GM19240 (cell line): ENCODE data around the gene TPCN2.
"Not testable (repeated sequence)": the region's sequence is repeated elsewhere in the genome, so short reads cannot be mapped to it uniquely, and the experiment has no call there.

ENCODE experiments used
- DNase-seq: peaks from one replicate; pipeline ENCODE4 v3.0.0; 2011; ENCODE audit warnings: low spot score; ENCODE audit not compliant: insufficient read length

TPCN2 gene

DNA sequence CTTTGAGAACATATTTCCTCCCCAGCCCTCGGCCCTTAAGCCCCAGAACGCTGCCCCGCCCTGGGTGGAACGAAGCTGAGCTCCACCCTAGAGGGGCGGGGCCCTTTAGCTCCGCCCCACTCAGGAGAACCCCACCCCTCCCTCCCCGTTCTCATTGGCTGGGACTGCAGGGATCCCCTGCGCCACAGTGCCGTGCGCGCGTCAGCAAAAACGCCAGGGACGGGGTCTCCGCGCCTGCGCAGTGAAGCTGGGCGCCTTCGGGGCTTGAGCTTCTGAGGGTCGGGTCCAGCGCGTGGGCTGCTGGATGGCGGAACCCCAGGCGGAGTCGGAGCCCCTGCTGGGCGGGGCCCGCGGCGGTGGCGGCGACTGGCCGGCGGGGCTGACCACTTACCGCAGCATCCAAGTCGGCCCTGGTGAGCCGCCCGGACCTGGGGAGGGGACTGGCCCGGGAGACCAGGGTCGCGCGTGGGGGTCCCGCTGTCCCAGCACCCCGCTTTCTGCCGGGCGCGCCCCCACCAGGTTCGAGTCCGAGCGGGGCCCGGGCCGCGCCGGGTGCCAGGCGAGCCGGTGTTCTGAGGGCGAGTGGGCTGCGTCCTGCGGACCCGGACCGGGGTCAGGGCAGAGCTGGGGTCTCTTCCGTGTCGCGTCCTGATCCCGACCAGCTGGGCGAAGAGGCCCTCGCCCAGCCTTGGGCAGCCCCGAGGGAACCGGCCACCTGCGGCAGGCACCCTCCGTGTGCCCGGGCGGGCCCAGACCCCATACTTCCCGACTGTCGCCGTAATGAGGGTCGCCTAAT, at the start of gene TPCN2:
Gene TPCN2, plus strand, starts transcription at position 239 of the 796 bp plus-strand sequence. Its CDS starts 66 bp downstream, at position 305.
- DNase-seq = peak; percentile 94

DNA sequence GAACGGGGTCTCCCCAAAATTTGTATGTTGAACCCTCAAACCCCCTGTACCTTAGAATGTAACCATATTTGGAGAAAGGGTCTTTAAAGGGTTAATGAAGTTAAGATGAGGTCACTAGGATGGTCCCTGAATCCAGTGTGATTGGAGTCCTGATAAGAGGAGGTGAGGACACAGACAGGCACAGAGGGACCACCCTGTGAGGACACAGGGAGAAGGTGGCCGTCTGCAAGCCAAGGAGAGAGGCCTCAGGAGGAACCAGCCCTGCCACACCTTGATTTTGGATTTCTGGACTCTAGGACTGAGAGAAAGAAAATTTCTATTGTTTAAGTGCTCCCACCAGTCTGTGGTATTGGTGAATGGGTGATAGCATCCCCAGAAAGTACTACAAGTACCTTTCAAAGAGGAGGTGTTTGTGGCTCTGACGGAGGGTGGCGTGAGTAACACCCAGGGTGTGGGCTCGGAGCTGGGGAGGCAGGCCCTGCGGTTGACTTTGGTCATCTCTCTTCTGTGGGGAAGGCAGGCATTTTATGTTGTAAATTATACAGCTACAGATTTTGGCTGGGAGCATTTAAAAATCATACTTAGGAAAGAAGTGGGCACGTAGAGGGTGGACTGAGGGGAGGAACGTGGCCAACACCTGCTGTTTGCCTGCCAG, 49.5 kb upstream of the TPCN2 start:
- no peak for DNase-seq

DNA sequence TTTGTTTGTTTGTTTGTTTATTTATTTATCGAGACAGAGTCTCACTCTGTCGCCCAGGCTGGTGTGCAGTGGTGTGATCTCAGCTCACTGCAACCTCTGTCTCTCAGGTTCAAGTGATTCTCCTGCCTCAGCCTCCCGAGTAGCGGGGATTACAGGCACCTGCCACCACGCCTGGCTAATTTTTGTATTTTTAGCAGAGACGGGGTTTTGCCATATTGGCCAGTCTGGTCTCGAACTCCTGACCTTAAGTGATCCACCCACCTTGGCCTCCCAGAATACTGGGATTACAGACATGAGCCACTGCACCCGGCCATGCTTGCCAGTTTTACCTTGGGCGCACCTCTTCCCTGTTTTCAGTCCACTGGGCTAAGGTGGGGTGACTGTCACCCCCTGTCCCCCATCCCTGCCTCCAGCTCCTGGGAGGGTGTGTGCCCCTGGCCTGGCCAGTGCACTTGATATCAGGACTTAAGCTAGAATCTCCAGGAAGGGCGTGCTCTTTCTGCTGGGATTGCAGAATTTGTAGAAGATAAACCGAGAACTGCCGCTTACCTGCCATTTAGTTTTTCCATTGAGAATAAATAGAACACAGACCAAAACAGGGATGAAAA, 48.9 kb upstream of the TPCN2 start:
- DNase-seq = not testable (repeated sequence)

DNA sequence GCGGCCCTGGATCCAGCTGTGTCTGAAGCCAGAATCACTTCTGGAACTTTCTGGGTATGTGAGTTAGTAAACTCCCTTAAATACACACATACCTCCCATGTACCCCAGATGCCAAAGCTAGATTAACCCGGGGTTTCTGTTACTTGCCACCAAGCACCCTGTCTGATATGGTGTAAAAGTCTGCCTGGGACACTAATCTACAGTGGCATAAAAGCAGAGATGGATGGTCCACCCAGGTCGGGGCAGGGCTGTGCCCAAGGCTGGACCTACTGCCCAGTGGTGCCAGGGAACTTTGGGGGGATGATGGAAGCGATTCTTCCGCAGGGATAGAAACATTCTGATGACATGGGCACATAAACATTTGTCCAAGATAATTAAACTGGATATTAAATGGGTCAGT, 48.3 kb upstream of the TPCN2 start:
- DNase-seq = no peak

DNA sequence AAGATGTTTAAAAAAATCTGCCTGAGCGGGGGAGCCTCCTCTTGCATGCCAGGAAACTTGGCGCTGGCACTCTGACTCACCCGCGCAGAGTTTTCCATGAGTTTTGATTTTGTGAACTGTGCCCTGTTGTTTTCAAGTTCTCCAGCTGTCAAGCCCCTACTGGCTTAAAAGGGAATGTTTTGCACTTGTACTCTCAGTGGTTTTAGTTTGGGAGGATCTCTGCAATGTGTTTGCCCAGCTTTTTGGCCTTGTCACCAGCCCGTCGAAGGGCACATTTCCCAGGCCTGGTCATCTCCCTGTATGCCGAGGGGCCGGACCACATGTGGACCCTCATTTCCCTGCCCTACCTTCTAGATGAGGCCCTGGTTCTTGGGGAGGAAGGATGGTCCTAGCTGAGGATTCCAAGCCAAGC, 47.9 kb upstream of the TPCN2 start:
- no peak for DNase-seq

DNA sequence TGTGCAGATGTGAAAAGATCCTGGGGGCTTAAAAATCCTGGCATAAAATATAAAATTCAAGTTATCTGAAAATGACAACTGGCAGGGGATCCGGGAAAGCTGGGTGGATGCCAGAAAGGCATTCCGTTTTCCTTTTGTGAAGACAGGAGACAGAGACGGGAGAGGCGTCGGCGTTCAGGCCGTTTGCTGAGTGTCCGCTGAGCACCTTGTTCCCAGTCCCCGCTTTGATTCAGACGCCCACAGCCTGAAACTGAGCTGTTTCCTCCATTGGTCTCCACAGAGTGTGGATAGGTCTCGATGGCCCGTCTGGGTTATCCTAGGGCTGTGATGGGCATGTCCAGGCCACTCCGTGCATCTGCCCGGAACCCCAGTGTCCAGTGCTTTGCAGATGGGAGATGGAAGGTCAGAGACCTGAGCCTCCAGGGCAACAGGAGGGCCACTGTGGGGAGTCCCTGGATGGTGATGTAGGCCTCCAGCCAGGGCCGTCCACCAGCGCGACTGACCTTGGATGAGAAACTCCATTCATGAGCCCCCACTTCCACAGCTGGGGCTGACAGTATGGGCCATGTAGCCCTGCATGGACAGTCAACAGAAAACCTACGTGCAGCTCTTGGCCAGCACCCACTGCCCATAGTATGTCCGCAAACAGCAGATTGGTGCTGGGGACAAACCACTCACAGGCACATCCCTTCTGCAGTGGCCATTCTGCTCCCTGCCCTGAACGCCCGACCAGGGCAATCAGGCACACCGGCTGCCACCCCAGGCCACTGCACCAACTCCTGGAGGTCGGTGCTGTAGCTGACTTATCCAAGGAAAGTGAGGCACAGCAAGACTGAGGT, 47.3 kb upstream of the TPCN2 start:
- no peak for DNase-seq

DNA sequence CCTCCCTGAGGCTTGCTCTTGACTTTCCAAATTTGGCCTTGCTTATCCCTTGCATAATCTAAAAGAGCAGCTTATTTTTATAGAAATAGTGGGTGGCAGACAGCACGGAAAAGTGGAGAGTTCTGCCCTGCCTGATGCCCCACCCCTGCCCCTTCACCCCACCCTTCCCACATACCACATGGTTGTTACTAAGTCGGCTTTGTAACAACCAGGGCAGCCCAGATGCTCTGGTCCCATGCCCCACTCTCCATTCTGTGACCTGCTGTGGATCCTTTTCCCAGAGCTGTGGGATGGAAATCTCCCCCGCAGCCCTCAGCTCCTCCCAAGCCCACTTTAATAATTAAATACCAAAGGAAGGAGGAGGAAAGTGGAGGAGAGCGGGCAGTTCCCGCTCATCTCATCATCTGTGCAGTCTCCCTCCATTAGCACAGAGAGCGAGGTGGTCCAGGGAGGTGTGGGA, 46.6 kb upstream of the TPCN2 start:
- no peak for DNase-seq

DNA sequence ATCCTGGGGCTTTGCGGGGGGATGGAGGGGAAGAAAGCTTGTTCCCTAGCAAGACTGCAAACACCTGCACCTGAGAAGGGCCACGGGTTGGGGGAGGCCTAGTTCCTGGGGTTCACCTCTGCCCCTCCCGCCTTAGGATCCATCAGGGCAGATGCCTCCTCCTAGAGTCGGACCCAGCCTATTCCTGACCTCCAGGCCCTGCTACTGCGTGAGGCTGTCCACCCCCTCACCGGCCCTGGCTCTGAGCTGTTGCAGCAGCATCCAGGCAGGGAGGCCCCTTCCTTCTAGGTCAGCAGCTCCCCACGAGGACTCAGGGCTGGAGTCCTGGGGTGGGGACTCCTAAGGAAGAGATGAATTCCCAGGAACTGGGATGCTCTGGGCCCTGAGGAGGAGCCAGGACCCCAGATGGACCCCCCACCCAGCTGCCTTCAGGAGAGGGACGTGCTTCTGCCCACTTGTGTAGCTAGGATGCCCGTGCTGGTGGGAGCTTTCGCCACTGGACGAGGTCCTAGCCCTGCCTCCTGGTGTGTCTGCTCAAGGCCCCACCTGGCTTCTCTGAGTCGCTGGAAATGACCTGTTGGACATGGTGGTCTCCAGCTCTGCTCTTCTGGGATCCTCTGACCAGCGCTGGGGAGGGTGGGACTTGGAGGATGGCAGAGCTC, 46.0 kb upstream of the TPCN2 start:
- no peak for DNase-seq

DNA sequence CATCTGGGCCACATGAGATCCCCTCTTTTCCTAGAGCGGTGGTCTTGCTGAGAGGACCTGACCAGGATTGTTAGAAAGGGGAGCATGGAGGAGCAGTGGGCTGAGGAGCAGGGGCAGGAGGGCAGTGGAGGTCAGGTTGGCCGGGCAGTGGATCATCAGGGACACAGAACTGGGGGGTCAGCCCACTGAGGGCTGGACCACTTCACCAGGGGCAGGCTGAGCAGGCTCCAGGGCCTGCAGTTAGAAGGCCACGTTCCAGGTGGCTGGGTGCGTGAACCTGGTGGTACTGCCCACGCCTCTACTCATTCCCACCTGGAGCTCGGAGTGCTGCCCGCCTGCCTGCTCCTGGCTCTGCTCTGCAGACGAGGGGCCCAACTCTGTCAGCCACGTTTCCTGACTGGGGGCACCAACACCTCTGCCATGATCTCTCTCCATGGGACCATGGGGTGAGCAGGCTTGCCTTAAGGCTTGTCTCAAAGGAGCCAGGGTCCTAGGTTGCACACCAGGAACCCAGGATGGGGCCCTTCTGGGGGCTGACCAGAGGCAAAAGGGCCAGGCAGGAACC, 45.3 kb upstream of the TPCN2 start:
- no peak for DNase-seq

DNA sequence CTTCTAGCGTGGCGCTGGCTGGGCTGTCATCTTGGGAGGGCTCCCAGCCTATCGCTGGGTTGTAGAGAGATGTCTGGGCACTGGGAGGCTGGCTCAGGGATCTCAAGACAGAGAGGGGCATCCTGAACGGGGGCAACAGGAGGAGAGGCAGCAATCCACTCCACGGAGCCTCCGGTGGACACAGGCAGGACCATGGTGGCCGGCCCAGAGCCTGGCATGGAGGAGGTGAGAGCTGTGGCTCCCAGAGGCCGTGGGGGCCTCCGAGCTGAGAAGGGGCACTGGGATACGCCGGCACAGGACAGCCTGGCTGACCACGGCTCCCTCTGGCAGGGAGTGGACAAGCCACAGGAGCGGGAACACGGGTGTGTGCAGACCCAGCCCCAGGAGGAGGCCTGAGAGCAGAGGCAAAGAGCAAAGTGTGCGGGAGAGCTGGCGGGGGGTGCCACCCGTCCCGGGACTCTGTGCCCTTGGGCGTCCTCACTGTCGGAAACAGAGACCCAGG, 44.8 kb upstream of the TPCN2 start:
- DNase-seq = no peak

DNA sequence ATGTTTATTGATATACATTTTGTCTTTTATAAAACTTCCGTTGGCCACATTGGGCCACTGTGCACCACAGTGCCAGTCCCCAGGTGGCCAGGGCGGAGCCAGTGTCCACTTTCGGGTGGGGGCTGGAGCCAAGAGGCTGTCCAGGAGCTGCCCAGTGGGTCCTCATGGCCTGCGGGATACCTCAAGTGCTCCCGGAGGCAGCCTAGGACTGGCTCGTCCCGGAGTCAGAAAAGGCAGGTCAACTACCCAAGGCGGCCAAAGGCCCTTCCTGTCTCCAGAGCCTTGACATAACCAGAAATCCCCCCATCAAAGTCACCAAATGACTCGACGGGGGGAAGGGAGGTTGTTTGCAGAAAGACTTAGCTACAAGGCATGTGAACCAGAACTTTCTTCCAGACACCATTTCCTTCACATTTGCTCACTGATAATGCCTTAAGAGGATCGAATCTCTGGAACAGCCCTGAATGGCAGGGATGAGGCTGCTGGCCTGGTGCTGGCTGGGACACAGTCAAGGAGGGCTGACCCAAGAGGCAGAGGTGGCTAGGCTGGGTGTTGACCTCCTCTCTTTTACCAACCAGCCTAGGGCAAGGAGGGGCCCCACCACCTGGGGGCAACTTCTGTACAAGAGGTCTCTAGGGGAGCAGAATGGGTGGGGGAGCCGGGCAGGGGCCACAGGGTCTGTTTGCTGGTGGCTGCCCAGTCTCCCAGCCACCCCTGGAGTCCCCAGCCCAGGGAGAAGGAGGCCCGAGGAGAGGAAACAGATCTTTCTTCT, 44.1 kb upstream of the TPCN2 start:
- no peak for DNase-seq

DNA sequence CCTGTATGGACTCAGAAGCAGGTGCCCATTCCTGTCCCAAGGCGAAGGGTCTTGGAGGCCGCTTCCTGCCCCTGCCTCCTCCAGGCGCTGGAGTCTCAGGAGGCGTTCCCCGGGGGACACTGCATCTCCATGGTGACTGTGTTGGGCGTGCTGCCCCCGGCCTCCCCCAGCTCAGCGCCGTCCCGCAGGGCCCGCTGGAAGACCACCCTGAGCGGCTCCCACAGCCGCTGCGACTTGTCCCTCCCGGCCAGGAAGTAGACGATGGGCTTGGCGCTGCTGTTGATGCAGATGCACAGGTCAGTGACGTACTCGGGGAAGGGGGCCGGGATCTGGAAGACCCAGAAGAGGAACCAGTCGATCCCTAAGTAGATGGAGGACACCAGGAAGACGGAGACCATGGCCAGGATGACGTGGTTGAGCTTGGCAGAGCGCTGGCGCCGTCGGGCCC, 43.5 kb upstream of the TPCN2 start:
- no peak for DNase-seq

DNA sequence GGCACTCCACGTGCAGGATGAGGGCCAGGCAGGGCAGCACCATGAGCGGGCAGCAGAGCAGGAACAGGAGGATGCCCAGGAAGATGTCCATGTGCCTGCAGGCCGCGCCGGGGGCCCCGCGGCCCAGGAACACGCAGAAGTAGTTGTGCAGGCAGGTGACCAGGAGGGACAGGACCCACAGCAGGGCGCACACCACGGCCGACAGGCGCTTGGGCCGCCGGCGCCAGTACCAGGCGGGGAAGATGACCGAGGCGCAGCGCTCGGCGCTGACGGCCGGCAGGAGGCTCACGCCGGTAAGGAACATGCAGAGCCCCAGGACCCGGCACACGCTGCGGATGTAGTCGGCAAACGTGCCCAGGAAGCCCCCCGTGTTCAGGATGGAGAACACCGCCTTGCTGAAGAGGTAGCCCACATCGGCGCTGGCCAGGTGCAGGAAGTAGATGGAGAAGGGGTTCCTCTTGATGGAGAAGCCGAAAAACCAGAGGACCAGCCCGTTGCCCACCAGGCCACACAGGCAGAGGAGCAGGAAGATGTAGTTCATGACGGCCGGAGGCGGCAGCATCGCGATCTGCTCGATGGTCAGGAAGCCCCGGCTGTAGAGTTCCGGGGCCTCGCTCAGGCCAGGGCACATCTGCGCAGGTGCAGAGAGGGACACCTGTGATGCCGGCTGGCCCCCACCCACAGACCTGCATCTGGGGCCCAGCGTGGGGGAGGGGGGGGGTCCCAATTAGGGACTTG, 42.9 kb upstream of the TPCN2 start:
- DNase-seq = no peak

DNA sequence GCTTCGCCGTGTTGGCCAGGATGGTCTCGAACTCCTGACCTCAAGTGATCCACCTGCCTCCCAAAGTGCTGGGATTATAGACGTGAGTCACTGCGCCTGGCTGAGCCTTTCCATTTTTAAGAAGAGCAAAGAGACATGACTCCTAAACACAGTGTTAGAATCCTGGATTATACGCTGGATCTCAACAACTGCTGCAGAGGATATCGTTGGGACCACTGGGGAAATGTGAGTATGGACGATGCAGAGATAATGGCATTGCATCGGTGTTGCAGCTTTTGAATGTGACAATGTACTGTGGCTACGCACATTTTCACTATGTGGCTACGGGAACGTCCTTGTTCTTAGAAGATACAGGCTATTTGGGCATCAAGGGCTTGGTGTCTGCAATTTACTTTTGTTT, 41.9 kb upstream of the TPCN2 start:
- DNase-seq = no peak

DNA sequence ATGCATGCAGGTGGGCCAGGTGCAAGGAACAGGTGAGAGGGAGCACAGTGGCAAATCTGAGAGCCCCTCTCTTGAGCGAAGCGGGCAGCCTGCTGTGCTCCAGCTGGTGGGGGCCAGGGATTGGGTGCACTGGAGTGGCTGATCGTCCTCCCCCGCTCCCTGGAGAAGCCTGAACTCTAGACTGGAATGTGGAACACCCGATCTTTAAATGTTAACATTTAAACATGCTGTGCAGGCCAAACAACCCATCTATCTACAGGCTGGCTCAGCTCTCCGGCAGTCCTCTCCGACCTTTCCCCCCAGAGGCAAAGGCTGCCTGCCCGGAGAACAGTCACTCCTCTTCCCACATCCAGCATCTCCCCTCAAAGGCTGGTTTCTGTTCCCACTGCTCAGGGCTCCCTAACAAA, 40.8 kb upstream of the TPCN2 start:
- DNase-seq = no peak

DNA sequence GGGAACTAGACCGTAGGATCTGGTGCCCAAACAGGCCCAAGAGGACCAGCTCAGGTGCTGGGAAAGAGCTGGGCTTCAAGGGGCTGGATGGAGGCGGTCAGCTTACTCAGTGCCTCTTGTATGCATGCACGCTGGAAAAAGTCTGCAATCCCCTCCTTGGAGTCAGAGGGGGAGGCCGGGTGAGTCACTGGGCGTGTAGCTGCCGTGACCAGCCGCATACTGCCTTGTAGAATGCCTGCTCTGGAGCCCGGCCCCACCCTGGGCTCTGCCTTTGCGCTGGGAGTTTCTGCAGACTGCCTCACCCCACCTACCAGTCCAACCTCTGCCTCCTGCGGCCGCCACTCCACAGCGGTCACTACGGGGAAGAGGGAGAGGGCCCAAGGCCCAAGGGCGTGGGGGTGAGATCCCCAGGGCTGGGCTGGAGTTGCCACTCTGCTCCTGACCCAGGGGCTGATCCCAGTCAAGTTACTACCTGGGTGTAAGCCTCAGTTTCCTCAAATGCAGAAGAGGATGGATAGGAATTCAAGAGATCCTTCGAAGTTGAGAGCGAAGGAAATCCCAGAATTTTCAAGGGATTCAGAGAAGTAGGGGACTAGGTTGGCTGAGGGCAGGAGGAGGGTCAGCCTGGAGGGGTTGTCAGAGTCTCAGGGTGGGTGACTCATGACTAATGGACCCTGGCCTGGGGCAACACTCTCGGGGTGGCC, 39.8 kb upstream of the TPCN2 start:
- DNase-seq = no peak

DNA sequence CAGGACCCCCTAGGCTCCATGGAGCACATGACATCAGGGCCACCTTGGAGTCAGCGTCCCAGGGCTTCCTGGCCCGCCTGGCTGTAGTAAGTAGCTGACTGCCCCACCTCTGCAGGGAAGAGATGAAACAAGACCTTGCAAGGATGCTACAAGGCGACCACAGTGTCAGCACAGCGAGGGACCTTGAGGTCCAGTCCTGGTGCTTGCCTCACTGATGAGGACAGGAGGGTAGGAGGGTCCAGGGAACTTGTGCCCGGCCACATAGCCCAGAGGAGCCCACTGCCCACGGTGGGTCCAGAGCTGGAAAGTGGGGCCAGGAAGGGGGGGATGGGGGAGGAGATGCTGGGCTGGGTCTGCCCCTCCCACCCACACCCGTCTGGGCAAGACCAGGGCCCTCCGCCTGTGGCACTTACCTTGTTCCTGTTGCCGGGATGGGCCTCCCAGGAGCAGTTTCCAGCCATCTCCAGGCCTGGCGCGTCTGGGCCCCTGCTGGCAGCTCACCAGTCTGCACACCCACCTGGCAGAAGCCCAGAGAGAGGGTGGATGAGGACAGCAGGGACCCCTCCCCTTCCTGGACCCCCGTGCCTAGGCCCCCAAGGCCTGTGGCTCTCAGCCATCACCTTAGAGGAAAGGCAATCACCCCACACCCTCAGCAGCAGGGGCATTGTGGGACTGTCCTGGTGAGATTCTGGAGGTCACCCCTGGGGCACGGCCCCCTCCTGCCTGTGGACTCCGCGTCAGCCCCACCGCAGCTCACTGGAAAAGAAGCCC, 39.1 kb upstream of the TPCN2 start:
- no peak for DNase-seq
